Endometrial microvascular endothelial cells (primary cell): ENCODE results near the gene CFAP410. TPM values are rescaled to one million over a fixed set of nuclear protein-coding genes. Genes with fewer than 3 reads are reported as not detected.
"Not testable (repeated sequence)": the region's sequence is repeated elsewhere in the genome, so short reads cannot be mapped to it uniquely, and the experiment has no call there.

Experiments used
- in situ Hi-C: cut with HindIII; loops from 2 replicates; pipeline ENCODE4 v1.10.0; 2017; ENCODE audit warnings: low sequenced_read_pairs, low pct_unique_long_range_greater_than_20kb; ENCODE audit errors: inconsistent ontology term
- total RNA-seq: library from RNA; depleted of rRNA; stranded (reverse); fragments of >200 nt; gene quantifications from one replicate; pipeline ENCODE4 v1.2.3, GENCODE V29; 2015; ENCODE audit errors: inconsistent ontology term

CFAP410 gene
- total RNA-seq, 1 donor from 2014 or later = 5.6 TPM

- in situ Hi-C loops = no loop called here
These were observed 45.5 kb downstream of the CFAP410 start for GRCh38 chr21:44293551-44294231.

- in situ Hi-C loops = no loop called here
These were observed 46.4 kb downstream of the CFAP410 start for GRCh38 chr21:44292812-44293195.

GRCh38 chr21:44291936-44292811 lies 47.0 kb downstream of the CFAP410 start:
- in situ Hi-C loops = no loop called here

- in situ Hi-C loops = no loop called here
These were observed 47.9 kb downstream of the CFAP410 start for GRCh38 chr21:44291078-44291935.

- in situ Hi-C loops = no loop called here
These were observed 48.7 kb downstream of the CFAP410 start for GRCh38 chr21:44290327-44291077.

- in situ Hi-C loops = no loop called here
These were observed 49.7 kb downstream of the CFAP410 start for GRCh38 chr21:44289381-44290010.

GRCh38 chr21:44288251-44289110 lies 50.7 kb downstream of the CFAP410 start:
- in situ Hi-C loops = no loop called here

- in situ Hi-C loops = no loop called here
These were observed 52.2 kb downstream of the CFAP410 start for GRCh38 chr21:44286716-44287632.

GRCh38 chr21:44286086-44286715 lies 53.0 kb downstream of the CFAP410 start:
- in situ Hi-C loops = no loop called here

- in situ Hi-C loops = no loop called here
These were observed 53.8 kb downstream of the CFAP410 start, which contains the start of gene AIRE for GRCh38 chr21:44285138-44285992. Gene AIRE (plus strand): TSS chr21:44285876. CDS start chr21:44286007, 131 bp downstream.

GRCh38 chr21:44283948-44284347 lies 55.2 kb downstream of the CFAP410 start:
- in situ Hi-C loops = no loop called here

- in situ Hi-C loops = not testable (repeated sequence)
These were observed 55.9 kb downstream of the CFAP410 start for GRCh38 chr21:44283211-44283785.

- in situ Hi-C loops = no loop called here
These were observed 56.8 kb downstream of the CFAP410 start for GRCh38 chr21:44282370-44282769.

GRCh38 chr21:44281801-44282200 lies 57.4 kb downstream of the CFAP410 start:
- in situ Hi-C loops = no loop called here
